ENCODE results near the gene SERINC5.
"Not testable (repeated sequence)": the region's sequence is repeated elsewhere in the genome, so short reads cannot be mapped to it uniquely, and the experiment has no call there.

The SERINC5 gene

DNA sequence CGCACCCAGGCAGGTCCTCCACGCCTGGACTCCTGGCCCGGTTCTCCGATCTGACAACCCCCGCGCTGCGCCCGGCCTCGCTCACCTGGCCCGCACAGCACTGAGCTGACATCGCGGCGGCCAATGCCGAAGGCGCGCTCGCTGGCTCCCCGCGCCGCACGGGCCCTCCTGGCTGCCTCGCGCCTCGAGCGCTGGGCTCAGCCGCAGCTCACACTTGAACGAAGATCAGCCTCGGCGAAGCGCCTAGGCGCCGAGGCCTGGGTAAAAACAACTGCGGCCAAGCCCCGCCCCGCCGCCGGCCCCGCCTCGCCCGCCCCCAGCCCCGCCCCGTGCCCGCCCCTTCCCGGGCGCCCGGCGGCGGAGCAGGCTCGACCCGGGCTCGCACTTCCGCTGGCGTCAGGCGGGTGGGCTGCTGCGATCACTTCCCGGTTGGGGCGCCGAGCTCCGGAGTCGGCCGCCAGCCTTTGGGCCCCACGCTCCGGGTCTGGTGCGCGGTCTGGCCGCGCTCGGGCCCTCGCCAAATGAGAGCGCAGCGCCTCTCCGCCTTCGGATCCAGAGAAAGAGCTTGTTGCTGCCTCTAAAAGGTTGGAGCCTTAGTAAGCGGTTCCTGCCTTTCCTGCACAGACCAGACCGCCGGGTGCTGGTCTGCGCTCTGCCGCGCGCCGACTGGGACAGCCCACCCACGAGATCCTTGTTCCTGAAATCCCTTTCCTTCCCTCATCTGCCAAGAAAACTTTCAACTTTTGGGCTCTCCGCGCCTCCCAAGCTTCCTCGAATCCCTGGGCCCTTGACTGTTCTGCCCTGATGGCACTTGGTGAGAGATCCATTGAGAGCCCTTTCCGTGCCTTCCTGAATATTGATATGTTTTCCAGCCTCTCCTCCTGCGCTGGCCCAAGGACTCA is at the start of gene SERINC5:
Gene SERINC5 (minus strand): TSS at position 238 of the 902 bp plus-strand sequence. CDS start 126 bp downstream, at position 112.
- peak; percentile 47 for FAIRE-seq
- DNase-seq (ENCODE audit: insufficient read length, low spot score): peak; percentile 89

DNA sequence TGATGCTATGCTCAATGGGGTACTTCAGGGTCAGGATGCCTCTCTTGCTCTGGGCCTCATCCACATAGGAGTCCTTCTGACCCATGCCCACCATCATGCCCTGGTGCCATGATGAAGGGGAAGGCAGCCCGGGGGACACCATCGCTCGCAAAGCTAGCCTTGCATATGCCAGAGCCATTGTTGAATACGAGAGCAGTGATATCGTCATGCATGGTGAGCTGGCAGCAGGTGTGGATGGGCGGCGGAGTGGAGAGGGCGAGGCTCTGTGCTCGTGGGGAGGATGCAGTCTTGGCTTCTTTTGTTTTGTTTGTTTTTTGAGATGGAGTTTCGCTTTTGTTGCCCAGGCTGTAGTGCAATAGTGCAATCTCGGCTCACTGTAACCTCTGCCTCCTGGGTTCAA is 46.8 kb upstream of the SERINC5 start:
- FAIRE-seq (no peak), DNase-seq (ENCODE audit: insufficient read length, low spot score) (no peak)

DNA sequence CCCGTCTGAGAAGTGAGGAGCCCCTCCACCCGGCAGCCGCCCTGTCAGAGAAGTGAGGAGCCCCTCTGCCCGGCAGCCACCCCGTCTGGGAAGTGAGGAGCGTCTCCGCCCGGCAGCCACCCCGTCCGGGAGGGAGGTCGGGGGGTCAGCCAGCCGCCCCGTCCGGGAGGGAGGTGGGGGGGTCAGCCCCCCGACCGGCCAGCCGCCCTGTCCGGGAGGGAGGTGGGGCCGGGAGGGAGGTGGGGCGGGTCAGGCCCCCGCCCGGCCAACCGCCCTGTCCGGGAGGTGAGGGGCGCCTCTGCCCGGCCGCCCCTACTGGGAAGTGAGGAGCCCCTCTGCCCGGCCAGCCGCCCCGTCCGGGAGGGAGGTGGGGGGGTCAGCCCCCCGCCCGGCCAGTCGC is 45.5 kb upstream of the SERINC5 start:
- not testable (repeated sequence) for FAIRE-seq

DNA sequence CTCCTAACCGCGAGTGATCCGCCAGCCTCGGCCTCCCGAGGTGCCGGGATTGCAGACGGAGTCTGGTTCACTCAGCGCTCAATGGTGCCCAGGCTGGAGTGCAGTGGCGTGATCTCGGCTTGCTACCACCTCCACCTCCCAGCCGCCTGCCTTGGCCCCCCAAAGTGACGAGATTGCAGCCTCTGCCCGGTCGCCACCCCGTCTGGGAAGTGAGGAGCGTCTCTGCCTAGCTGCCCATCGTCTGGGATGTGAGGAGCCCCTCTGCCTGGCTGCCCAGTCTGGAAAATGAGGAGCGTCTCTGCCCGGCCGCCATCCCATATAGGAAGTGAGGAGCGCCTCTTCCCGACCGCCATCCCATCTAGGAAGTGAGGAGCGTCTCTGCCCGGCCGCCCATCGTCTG is 44.9 kb upstream of the SERINC5 start:
- FAIRE-seq: not testable (repeated sequence)

More for the DNA sequence above, 45.5 kb upstream of the SERINC5 start:
- DNase-seq (ENCODE audit: insufficient read length, low spot score): not testable (repeated sequence)

DNA sequence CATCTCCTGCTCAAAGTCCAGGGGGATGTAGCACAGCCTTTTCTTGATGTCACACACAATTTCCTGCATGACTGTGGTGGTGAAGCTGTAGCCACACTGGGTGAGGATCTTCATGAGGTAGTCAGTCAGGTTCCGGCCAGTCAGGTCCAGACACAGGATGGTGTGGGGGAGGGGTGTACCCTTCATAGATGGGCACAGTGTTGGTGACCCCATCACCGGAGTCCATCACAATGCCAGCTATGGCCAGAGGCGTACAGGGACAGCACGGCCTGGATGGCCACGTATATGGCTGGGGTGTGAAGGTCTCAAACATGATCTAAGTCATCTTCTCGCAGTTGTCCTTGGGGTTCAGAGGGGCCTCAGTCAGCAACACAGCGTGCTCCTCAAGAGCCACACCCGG is 44.3 kb upstream of the SERINC5 start:
- DNase-seq (ENCODE audit: insufficient read length, low spot score) (no peak), FAIRE-seq (no peak)

More for the DNA sequence above, 44.9 kb upstream of the SERINC5 start:
- DNase-seq (ENCODE audit: insufficient read length, low spot score): not testable (repeated sequence)

DNA sequence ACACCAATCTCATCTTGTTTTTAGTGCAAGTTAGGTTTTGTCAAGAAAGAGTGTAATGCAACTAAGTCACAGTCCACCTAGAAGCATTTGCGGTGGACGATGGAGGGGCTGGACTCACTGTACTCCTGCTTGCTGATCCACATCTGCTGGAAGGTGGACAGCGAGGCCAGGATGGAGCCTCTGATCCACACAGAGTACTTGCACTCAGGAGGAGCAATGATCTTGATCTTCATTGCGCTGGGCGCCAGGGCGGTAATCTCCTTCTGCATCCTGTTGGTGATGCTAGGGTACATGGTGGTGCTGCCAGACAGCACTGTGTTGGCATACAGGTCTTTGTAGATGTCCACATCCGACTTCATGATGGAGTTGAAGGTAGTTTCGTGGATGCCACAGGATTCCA is 43.8 kb upstream of the SERINC5 start:
- FAIRE-seq: no peak
- DNase-seq (ENCODE audit: insufficient read length, low spot score): no peak

DNA sequence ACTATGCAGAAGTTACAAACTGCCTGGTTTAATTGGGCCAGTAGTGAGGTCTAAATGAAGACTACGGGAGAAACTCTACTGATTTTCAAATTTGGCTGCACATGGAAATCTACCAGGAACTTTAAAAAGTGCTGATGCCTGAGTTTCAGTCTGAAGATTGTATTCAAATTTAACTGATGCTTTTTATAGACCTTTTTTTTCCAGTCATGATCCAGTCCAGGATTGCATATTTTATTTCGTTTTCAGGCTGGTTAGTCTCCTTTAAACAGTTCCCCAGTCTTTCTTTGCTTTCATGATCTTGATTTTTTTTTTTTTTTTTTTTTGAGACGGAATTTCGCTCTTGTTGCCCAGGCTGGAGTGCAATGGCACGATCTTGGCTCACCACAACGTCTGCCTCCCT is 40.3 kb upstream of the SERINC5 start:
- DNase-seq (ENCODE audit: insufficient read length, low spot score) (no peak), FAIRE-seq (no peak)

DNA sequence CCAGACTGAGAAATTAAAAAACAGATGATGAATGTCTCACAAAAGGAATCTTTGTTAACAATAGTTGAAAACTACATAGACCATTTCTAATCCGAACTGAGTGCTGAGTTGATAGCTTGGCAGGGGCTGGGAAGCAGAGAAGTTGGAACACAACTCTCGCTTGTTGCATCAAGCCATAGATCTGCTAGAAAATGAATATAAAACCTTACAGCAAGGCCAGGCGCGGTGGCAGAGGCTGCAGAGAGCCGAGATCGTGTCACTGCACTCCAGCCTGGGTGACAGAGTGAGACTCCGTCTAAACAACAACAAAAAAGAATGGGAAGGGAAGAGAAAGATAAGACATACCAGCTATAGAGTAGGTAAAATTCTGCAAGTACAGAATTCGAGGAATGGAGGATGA is 35.9 kb upstream of the SERINC5 start:
- no peak for DNase-seq (ENCODE audit: insufficient read length, low spot score)
- FAIRE-seq: no peak

DNA sequence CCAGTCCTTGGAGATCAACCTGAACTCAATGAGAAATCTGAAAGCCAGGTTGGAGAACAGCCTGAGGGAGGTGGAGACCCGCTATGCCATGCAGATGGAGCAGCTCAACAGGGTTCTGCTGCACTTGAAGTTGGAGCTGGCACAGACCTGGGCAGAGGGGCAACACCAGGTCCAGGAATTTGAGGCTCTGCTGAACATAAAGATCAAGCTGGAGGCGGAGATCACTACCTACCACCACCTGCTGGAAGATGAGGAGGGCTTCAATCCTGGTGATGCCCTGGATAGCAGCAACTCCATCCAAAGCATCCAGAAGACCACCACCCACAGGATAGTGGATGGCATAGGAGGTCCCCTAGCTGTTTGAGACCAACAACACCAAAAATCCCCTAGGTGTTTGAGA is 33.5 kb upstream of the SERINC5 start:
- FAIRE-seq (no peak), DNase-seq (ENCODE audit: insufficient read length, low spot score) (no peak)

DNA sequence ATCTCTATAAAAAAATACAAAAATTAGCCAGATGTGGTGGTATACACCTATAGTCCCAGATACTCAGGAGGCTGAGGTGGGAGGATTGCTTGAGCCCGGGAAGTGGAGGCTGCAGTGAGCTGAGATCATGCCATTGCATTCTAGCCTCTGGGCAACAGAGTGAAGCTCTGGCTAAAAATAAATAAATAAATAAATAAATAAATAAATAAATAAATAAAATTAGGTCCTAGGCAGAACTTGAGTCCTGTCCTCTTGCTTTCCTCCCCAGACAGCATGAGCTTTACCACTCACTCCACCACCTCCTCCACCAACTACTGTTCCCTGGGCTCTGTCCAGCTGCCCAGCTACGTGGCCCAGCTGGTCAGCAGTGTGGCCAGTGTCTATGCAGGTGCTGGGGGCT is 32.3 kb upstream of the SERINC5 start:
- FAIRE-seq (no peak), DNase-seq (ENCODE audit: insufficient read length, low spot score) (no peak)

DNA sequence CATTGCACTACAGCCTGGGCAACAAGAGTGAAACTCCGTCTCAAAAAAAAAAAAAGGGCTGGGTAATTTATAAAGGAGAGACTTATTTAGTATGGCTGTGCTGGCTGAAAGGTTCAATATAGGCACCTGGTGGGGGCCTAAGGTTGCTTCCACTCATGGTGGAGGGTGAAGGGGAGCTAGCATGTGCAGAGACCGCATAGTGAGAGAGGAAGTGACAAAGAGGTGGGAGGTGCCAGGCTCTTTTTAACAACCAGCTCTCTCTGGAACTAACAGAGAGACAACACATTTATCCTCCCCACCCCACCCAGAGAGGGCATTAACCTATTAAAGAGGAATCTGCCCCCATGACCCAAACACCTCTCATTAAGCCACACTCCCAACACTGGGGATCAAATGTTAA is 28.9 kb upstream of the SERINC5 start:
- DNase-seq (ENCODE audit: insufficient read length, low spot score) (no peak), FAIRE-seq (no peak)

DNA sequence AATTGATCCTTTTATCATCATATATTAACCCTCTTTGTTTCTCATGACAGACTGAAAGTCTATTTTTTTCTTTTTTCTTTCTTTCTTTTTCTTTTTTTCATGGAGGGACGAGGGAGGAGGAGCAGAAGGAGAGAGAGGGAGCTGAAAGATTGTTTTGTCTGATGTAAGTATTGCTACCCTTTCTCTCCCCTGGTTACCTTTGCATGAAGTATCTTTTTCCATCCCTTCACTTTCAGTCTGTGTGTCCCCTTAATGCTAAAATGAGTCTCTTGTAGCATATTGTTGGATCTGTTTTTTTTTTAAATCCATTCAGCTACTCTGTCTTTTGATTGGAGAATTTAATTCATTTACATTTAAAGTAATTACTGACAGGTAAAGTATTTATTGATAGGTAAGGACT is 27.5 kb upstream of the SERINC5 start:
- no peak for DNase-seq (ENCODE audit: insufficient read length, low spot score)
- FAIRE-seq: no peak

DNA sequence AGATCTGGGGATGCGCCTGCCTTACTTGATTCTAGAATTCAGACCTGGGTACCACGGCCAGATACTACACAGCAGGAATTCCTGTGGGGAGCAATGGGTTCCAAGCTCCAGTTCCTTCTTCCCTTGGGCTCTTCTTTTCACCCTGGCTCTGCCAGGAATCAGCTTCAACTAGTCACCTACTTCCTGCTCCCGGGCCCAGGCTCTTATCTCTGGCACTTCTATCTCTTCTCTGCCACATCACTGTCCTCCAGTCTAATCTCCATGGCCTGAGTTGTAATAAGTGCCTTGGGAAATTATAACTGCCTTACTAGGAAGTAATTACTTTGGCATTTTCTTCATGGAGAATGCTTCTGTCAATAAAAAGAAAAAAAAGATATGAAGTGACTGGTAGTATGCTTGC is 26.2 kb upstream of the SERINC5 start:
- no peak for FAIRE-seq

DNA sequence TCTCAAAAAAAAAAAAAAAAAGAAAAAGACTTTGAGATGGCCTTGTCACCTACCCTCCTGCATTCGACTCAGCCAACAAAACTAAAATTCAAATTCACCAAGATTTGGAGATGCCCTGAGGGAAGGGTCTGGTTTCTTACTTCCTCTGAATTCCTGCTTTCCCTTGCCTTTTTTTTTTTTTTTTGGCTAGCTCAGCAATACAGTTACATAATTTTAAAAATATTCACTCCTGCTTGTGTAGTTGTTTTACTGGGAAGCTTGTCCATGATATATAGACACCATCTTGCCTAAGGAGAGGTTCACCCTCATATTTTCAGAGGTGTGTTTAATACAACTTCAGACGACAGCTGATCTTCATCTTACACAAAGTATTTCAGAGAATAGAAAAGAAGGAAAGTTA is 21.3 kb upstream of the SERINC5 start:
- DNase-seq (ENCODE audit: insufficient read length, low spot score) (no peak), FAIRE-seq (no peak)

More for the DNA sequence above, 26.2 kb upstream of the SERINC5 start:
- no peak for DNase-seq (ENCODE audit: insufficient read length, low spot score)

DNA sequence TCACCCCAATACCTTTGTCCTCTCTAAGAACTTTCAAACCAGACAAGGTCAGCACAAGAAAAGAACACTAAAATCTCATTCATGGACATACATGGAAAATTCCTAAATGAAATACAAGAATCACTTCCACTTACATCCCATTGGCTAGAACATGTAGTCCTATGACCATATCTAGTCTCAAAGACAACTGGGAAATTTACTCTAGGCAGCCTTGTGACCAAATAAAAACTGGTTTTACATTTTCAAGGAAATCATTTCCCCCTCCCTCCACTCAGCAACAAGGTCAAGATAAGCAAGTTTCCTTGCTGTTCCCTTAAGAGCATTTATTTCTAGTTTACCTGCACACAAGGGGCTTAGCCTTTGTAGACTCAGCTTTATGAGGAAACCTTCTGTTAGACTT is 20.3 kb upstream of the SERINC5 start:
- DNase-seq (ENCODE audit: insufficient read length, low spot score) (no peak), FAIRE-seq (no peak)

DNA sequence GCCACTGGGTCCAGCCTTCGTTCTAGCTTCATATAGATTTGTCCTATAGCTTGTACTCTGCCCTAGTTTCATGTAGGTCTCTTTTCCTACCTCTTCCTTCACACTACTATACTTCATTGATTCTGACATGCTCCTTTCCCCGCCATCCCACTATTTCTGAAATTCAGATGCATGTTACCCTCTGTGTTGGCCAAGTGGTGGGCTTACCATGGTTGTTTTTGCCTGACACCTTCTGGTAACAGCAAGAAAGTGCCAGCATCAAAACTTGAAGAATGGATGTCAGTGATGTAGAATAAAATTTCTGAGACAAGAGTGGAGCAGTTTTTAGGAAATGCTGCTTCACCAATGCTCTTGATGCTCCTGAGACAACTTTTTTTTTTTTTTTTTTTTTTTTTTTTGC is 19.5 kb upstream of the SERINC5 start:
- FAIRE-seq (no peak), DNase-seq (ENCODE audit: insufficient read length, low spot score) (no peak)

DNA sequence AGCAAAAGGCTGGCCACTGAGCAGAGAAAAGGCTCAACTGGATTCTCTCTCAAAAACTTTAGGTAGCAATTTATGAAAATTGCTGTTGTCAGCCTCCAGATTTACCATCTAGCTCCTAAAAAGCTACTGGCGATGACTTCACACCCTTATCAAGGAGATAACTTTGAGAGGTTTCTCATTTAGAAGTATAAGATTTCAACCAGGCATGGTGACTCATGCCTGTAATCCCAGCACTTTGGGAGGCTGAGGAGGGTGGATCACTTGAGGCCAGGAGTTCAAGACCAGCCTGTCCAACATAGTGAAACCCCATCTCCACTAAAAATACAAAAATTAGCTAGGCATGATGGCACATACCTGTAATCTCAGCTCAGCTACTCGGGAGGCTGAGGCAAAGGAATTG is 14.7 kb upstream of the SERINC5 start:
- not testable (repeated sequence) for FAIRE-seq; DNase-seq (ENCODE audit: insufficient read length, low spot score)

DNA sequence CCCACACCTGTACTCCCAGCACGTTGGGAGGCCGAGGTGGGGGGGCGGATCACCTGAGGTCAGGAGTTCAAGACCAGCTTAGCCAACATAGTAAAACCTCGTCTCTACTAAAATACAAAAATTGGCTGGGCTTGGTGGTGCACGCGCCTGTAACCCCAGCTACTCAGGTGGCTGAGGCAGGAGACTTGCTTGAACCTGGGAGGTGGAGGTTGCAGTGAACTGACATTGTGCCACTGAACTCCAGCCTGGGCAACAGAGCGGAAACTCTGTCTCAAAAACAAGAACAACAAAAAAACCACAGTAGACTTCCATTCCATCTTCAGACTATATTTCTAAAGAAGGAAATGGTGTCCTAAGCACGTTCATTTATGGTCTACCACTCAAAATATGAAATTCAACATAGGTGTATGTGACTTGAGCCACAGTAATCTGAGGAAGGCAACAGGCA is 14.2 kb upstream of the SERINC5 start:
- no peak for FAIRE-seq
- no peak for DNase-seq (ENCODE audit: insufficient read length, low spot score)

DNA sequence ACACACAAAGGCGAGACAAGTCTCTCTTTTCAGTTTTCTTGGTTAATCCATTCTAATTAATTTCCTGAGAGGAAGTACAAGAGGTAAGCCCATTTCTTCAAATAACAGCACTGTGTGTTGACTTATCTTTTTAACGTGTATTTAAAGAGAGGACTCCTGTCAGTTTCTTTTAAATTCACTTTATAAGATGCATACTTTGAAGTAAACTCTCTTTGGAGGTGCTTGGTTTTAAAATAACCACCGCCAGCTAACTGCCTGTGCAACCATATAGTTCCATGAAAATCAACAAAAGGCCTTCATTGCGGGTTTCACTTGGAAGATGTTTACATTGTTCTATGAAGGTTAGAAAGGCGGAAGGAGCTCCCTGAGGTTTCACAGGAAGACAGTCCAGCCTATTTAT is 13.1 kb upstream of the SERINC5 start:
- FAIRE-seq (no peak), DNase-seq (ENCODE audit: insufficient read length, low spot score) (no peak)

DNA sequence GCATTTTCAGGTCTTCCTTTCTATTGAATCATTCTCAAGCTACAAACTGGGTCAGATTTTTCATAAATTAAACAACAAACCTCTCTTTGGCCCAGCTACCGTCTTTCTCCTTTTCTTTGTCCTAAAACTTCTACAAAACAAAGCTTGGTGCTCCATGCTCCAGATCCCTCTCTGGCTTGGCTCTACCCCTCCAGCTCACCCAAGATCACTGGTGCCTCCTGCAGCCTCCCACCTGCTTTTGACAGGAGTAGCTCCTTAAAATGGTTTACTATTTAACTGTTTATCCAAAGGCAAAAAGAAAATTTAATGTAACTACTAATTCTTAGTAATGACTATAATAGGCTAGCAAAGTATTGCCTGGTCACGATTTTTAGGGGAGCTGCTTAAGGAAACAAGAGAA is 10.7 kb upstream of the SERINC5 start:
- no peak for FAIRE-seq
- DNase-seq (ENCODE audit: insufficient read length, low spot score): no peak

DNA sequence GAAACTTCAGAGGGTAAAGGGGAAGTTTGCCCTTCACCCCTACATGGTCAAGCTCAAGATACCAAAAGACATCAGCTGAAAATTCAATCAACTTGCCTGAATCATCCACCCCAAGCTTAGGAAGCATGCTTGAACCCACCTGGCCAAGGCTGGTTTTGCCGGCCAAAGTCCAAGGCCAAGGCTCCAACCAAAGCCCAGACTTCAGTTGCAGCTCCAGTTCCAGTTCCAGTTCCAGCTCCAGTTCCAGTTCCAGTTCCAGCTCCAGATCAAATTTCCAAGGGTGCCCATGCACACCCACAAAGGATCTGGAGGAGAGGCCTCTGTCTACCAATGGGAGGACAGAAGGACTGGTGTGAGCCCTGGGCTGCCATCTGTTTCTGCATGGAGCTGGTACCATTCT is 4.6 kb upstream of the SERINC5 start:
- DNase-seq (ENCODE audit: insufficient read length, low spot score): no peak
- no peak for FAIRE-seq

DNA sequence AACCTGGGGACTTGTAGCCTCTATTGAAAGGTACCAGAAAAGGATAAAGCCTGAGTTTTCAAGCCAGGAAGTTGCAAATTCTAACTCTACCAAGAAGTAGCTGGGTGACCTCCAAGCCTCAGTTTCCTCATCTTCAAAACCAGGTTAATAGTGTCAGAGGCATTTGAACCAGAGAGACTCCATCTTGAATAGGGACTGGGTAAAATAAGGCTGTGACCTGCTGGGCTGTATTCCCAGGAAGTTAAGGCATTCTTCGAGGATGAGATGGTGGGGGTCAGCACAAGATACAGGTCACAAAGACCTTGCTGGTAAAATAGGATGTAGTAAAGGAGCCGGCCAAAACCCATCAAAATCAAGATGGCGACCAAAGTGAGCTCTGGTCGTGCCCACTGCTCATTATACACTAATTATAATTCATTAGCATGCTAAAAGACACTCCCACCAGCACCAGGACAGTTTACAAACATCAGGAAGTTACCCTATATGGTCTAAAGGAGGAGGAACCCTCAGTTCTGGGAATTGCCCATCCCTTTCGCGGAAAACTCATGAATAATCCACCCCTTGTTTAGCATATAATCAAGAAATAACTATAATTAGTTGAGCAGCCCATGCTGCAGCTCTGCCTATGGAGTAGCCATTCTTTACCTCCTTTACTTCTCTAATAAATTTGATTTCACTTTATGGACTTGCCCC is 3.8 kb upstream of the SERINC5 start:
- FAIRE-seq (no peak), DNase-seq (ENCODE audit: insufficient read length, low spot score) (no peak)

Data from GM19239 (cell line).